ENCODE data around the gene NOTUM. TPM values are rescaled to one million over a fixed set of nuclear protein-coding genes. Genes with fewer than 3 reads are reported as not detected.

Gene NOTUM
- total and polyA plus RNA-seq, 4 donors, result 0.19 to 5.4 (median 1.6) TPM

DNA sequence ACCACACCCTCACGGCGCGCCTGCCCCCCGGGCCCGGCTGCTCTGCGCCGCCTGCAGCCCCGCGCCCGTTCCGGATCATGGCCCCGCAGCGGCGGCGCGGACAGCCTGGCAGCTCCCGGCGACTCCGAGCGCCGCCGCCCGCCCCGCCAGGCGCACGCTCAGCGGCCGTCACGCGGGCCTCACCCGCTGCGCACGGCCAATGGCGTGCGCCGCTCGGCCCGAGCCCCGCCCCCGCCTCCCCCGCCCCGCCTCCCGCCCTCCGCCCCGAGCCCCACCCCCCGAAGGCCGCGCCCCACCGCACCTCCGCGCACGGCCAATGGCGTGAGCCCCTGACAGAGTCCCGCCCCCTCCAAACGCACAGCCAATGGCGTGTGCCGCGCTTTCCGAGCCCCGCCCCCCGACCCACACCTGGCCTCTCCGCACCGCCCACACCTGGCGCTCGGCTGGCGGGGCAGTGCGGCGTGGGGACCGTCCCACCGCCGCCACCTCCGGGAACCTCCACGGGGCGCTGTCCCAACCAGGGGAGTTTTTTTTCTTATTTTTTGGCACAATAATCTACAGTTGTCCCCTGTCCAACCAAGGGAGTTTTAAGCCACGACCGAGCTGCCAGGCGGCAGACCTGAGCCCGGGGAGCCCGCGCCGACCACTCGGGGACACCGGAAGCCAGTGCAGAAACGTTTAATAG, 49.6 kb downstream of the NOTUM start, which contains the start of gene PCYT2:
Gene PCYT2, minus strand, starts transcription at position 123 of the 685 bp plus-strand sequence. Its CDS starts 44 bp downstream, at position 79.
- H3K36me3 ChIP-seq (ENCODE audit: control insufficient read depth in 4 of 4, insufficient read depth in 3 of 4, low read depth in 1 of 4, low read length in 3 of 4), result peaks cover 17 to 50% (median 26%) of the 10 kb centered on the region in 4 donors
- WGBS, result 3% methylated on average over 84 of the region's 84 CpGs

DNA sequence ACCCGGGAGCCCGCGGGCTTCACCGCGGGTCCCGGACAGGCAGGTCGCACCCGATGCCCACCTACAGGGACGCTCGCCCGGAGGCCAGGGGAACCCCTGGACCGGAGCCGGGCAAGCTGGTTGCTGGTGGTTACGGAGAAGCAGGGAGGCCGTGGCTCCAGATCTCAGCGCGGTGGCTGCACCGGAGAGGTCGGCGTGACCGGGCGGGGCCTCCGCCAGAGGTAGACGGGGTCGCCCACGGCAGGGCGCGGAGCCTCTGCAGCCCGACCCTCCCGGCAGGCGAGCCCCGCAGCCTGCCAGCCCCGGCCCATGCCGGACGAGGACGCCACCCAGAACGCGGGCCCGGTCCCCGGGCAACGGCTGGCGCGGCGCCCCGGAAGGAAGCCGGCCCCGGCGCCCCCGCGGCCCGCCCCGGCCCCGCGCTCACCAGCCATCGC, 50.1 kb downstream of the NOTUM start:
- H3K9ac ChIP-seq (ENCODE audit: low read depth in 1 of 2, low read length in 2 of 2), result peak overlapping the region; percentile 68 to 72
- peak overlapping the region; percentile 85 to 86 for H3K27ac ChIP-seq (ENCODE audit: low read depth in 1 of 2, low read length in 2 of 2)
- under 1% methylated on average over 55 of the region's 55 CpGs for WGBS
- TF ChIP-seq, protein P1, sequence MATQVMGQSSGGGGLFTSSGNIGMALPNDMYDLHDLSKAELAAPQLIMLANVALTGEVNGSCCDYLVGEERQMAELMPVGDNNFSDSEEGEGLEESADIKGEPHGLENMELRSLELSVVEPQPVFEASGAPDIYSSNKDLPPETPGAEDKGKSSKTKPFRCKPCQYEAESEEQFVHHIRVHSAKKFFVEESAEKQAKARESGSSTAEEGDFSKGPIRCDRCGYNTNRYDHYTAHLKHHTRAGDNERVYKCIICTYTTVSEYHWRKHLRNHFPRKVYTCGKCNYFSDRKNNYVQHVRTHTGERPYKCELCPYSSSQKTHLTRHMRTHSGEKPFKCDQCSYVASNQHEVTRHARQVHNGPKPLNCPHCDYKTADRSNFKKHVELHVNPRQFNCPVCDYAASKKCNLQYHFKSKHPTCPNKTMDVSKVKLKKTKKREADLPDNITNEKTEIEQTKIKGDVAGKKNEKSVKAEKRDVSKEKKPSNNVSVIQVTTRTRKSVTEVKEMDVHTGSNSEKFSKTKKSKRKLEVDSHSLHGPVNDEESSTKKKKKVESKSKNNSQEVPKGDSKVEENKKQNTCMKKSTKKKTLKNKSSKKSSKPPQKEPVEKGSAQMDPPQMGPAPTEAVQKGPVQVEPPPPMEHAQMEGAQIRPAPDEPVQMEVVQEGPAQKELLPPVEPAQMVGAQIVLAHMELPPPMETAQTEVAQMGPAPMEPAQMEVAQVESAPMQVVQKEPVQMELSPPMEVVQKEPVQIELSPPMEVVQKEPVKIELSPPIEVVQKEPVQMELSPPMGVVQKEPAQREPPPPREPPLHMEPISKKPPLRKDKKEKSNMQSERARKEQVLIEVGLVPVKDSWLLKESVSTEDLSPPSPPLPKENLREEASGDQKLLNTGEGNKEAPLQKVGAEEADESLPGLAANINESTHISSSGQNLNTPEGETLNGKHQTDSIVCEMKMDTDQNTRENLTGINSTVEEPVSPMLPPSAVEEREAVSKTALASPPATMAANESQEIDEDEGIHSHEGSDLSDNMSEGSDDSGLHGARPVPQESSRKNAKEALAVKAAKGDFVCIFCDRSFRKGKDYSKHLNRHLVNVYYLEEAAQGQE (IDR thresholded peaks at IDR 0.05), result no peak
- TF ChIP-seq FOXA2 (IDR thresholded peaks at IDR 0.05), result no peak
- H3K27me3 ChIP-seq (ENCODE audit: control insufficient read depth in 4 of 4, insufficient read depth in 4 of 4, low read length in 3 of 4), result no peaks in the 10 kb centered on the region
- no peaks in the 10 kb centered on the region for H3K9me3 ChIP-seq (ENCODE audit: control insufficient read depth in 4 of 4, low read length in 3 of 4)
- peak overlapping the region; percentile 76 to 90 (median 87) for H3K4me3 ChIP-seq (ENCODE audit: low read depth in 1 of 3, low read length in 3 of 3)
- H3K4me1 ChIP-seq (ENCODE audit: control insufficient read depth in 4 of 4, insufficient read depth in 4 of 4, low read length in 3 of 4), result peaks cover 8 to 37% (median 16%) of the 10 kb centered on the region in 4 donors
- no peak for DNase-seq (ENCODE audit: low spot score)
- peaks cover 17 to 52% (median 29%) of the 10 kb centered on the region in 4 donors for H3K36me3 ChIP-seq (ENCODE audit: control insufficient read depth in 4 of 4, insufficient read depth in 3 of 4, low read depth in 1 of 4, low read length in 3 of 4)

More for the DNA sequence above, 49.6 kb downstream of the NOTUM start, which contains the start of gene PCYT2:
- peak within 1 kb of the TSS; percentile 85 to 86 for H3K27ac ChIP-seq (ENCODE audit: low read depth in 1 of 2, low read length in 2 of 2)
- H3K27me3 ChIP-seq (ENCODE audit: control insufficient read depth in 4 of 4, insufficient read depth in 4 of 4, low read length in 3 of 4), result no peaks in the 10 kb centered on the region
- H3K4me1 ChIP-seq (ENCODE audit: control insufficient read depth in 4 of 4, insufficient read depth in 4 of 4, low read length in 3 of 4), result peaks cover 8 to 37% (median 16%) of the 10 kb centered on the region in 4 donors
- TF ChIP-seq, protein P2, sequence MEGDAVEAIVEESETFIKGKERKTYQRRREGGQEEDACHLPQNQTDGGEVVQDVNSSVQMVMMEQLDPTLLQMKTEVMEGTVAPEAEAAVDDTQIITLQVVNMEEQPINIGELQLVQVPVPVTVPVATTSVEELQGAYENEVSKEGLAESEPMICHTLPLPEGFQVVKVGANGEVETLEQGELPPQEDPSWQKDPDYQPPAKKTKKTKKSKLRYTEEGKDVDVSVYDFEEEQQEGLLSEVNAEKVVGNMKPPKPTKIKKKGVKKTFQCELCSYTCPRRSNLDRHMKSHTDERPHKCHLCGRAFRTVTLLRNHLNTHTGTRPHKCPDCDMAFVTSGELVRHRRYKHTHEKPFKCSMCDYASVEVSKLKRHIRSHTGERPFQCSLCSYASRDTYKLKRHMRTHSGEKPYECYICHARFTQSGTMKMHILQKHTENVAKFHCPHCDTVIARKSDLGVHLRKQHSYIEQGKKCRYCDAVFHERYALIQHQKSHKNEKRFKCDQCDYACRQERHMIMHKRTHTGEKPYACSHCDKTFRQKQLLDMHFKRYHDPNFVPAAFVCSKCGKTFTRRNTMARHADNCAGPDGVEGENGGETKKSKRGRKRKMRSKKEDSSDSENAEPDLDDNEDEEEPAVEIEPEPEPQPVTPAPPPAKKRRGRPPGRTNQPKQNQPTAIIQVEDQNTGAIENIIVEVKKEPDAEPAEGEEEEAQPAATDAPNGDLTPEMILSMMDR (IDR thresholded peaks at IDR 0.05; ENCODE audit: low read depth, low read length, missing input control), result no peak
- TF ChIP-seq JUND (IDR thresholded peaks at IDR 0.05) (no peak), RXRA (IDR thresholded peaks at IDR 0.05) (no peak), NR2F2 (IDR thresholded peaks at IDR 0.05) (no peak), EGR1 (IDR thresholded peaks at IDR 0.05; ENCODE audit: low read depth in 2 of 2) (peak in 1 of 2 donors; percentile 14), RAD21 (IDR thresholded peaks at IDR 0.05) (peak in 1 of 2 donors; percentile 41), HNF4G (IDR thresholded peaks at IDR 0.05) (no peak), SP1 (IDR thresholded peaks at IDR 0.05) (peak; percentile 59)
- TF ChIP-seq, protein P3, sequence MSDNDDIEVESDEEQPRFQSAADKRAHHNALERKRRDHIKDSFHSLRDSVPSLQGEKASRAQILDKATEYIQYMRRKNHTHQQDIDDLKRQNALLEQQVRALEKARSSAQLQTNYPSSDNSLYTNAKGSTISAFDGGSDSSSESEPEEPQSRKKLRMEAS (IDR thresholded peaks at IDR 0.05), result no peak
- H3K9me3 ChIP-seq (ENCODE audit: control insufficient read depth in 4 of 4, low read length in 3 of 4), result no peaks in the 10 kb centered on the region
- peak within 1 kb of the TSS; percentile 68 to 72 for H3K9ac ChIP-seq (ENCODE audit: low read depth in 1 of 2, low read length in 2 of 2)
- H3K4me3 ChIP-seq (ENCODE audit: low read depth in 1 of 3, low read length in 3 of 3), result peak within 1 kb of the TSS; percentile 76 to 90 (median 87)
- DNase-seq (ENCODE audit: low spot score), result peak; percentile 93

Data from liver (tissue), 9 donors.